Panc1 (cell line): ENCODE data around the gene ARHGEF26.

Experiments used
- CTCF ChIP-seq: fragments of 450-650 bp; IDR thresholded peaks from 2 replicates; pipeline ENCODE4 v1.5.1; 2017; ENCODE audit warnings: mild to moderate bottlenecking
- POLR2AphosphoS5 ChIP-seq: IDR thresholded peaks from 2 replicates; pipeline ENCODE4 v1.6.1; 2012; ENCODE audit warnings: mild to moderate bottlenecking, low read depth, low read length, moderate library complexity
- REST ChIP-seq, 2 experiments: IDR thresholded peaks; 2 replicates each; pipeline ENCODE4 v1.6.1; 2011 to 2012; ENCODE audit warnings: low read depth in 2 of 2, control low read depth in 1 of 2, low read length in 1 of 2, mild to moderate bottlenecking in 1 of 2, moderate library complexity in 1 of 2; ENCODE audit not compliant: insufficient read depth in 1 of 2
- TCF7L2 ChIP-seq: IDR thresholded peaks from 2 replicates; pipeline ENCODE4 v1.6.1; 2011; ENCODE audit warnings: mild to moderate bottlenecking, low read depth, low read length, inconsistent platforms

DNA sequence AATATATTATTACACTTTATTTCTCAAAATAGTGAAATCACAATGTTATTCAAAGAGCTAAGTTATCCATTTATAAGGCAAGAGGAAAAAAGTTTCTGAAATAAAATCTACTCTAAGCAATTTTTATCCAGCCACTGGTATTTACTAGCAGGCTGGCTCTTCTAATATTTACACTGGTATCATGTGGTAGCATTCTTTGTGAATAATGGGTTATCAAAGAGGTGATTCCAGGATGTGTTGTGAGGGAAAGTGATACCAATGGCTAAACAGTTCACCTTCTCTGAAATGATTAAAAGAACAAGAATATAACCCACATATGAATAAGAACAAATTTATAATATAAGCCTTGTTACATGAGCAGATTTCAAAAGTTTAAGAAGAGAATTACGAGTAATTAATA is 159.0 kb downstream of the ARHGEF26 start:
- TF ChIP-seq CTCF: no peak
- TF ChIP-seq POLR2AphosphoS5: no peak
- TF ChIP-seq TCF7L2: no peak
- no peak for TF ChIP-seq REST (IDR thresholded peaks at IDR 0.05; ENCODE audit: insufficient read depth in 1 of 2, low read depth in 2 of 2, low read length in 1 of 2)
